Tibial nerve (tissue), 3 donors: ENCODE measurements around the gene SLC22A3.

Experiments
- CTCF ChIP-seq, 5 experiments: fragments of 200-600 bp in 3 of 5; fragments of 450-650 bp in 2 of 5; sonication (generic) in 3 of 5; IDR thresholded peaks; one replicate each; pipeline ENCODE4 v1.5.1; 2016 to 2019; ENCODE audit warnings: antibody characterized with exemption in 5 of 5, mild to moderate bottlenecking in 3 of 5, moderate library complexity in 2 of 5
- POLR2A ChIP-seq, 2 donors: fragments of 450-650 bp; IDR thresholded peaks; one replicate each; pipeline ENCODE4 v1.6.1; 2017; ENCODE audit warnings: antibody characterized with exemption in 2 of 2, mild to moderate bottlenecking in 2 of 2, moderate library complexity in 2 of 2

- TF ChIP-seq CTCF (IDR thresholded peaks at IDR 0.05) (no peak), POLR2A (IDR thresholded peaks at IDR 0.05) (no peak)
Measured at GRCh38 chr6:160337301-160337700, 10.9 kb upstream of the SLC22A3 start.
